ENCODE results near the gene TMEM128. TPM values are rescaled to one million over a fixed set of nuclear protein-coding genes. Genes with fewer than 3 reads are reported as not detected.

TMEM128 gene
- total and polyA plus RNA-seq, 2 of the 13 experiments (the other 11 are each of a cell fraction or from before 2014, with no cell fraction given), result 19.4 to 27.9 TPM

- POLR2A ChIA-PET, result no interaction called here
- intact Hi-C loops (cut with micrococcal nuclease; ENCODE audit: unreplicated experiment), result no loop called here
Measured at GRCh38 chr4:4206204-4206603, 41.8 kb downstream of the TMEM128 start.

More at GRCh38 chr4:4206204-4206603, 41.8 kb downstream of the TMEM128 start:
- peaks cover 0 to 15% of the 10 kb centered on the region in 2 experiments for H3K27me3 ChIP-seq (ENCODE audit: control insufficient read depth in 1 of 2, insufficient read depth in 2 of 2, low read length in 2 of 2)
- no peak overlapping the region for H3K4me2 ChIP-seq (ENCODE audit: low read depth, low read length)
- H3K27ac ChIP-seq (ENCODE audit: extremely low read length, insufficient read depth, low read length), result no peak overlapping the region
- no peaks in the 10 kb centered on the region for H3K79me2 ChIP-seq (ENCODE audit: insufficient read depth, low read length)
- H3K9ac ChIP-seq (ENCODE audit: insufficient read depth, low read depth, low read length), result no peak overlapping the region
- FAIRE-seq, result no peak
- no TSS peak for BruUV-seq (replicated peaks)
- H3K4me1 ChIP-seq (ENCODE audit: insufficient read depth, low read length), result peaks cover 9% of the 10 kb centered on the region
- no peak overlapping the region for H2AFZ ChIP-seq (ENCODE audit: low read length)
- ATAC-seq, result no peak
- CTCF ChIA-PET (ENCODE audit: low intra/inter-chr PET ratio, low total read pairs), result no interaction called here
- in situ Hi-C loops (cut with HindIII; ENCODE audit: extremely low pct_ligation_motif_present, low pct_unique_long_range_greater_than_20kb), result no loop called here
- TF ChIP-seq ZBED4 (CRISPR knock-in tag; IDR thresholded peaks at IDR 0.05; ENCODE audit: borderline replicate concordance) (no peak), ZIK1 (CRISPR knock-in tag; IDR thresholded peaks at IDR 0.05; ENCODE audit: borderline replicate concordance, low read depth) (no peak), ZNF263 (CRISPR knock-in tag; IDR thresholded peaks at IDR 0.05) (no peak), TMF1 (CRISPR knock-in tag; IDR thresholded peaks at IDR 0.05; ENCODE audit: low read depth) (no peak), TCF7 (IDR thresholded peaks at IDR 0.05; ENCODE audit: low read depth) (no peak), ZBTB25 (CRISPR knock-in tag; IDR thresholded peaks at IDR 0.05) (no peak), ZNF570 (CRISPR knock-in tag; IDR thresholded peaks at IDR 0.05; ENCODE audit: borderline replicate concordance) (no peak), ZNF749 (CRISPR knock-in tag; IDR thresholded peaks at IDR 0.05; ENCODE audit: borderline replicate concordance) (no peak), ELF3 (CRISPR knock-in tag; IDR thresholded peaks at IDR 0.05) (no peak), SMC3 (IDR thresholded peaks at IDR 0.05; ENCODE audit: low read length) (no peak), ZMAT3 (CRISPR knock-in tag; conservative IDR thresholded peaks at IDR 0.05) (no peak), PRPF4 (IDR thresholded peaks at IDR 0.05; ENCODE audit: low read depth, low read length, poor library complexity, severe bottlenecking) (no peak), SAP130 (CRISPR knock-in tag; IDR thresholded peaks at IDR 0.05; ENCODE audit: low read depth) (no peak), NFRKB (IDR thresholded peaks at IDR 0.05) (no peak), ATM (IDR thresholded peaks at IDR 0.05; ENCODE audit: borderline replicate concordance) (no peak), NFKBIZ (CRISPR knock-in tag; IDR thresholded peaks at IDR 0.05) (no peak), ESRRA (CRISPR knock-in tag; IDR thresholded peaks at IDR 0.05; ENCODE audit: low read depth) (no peak), MXD3 (CRISPR knock-in tag; IDR thresholded peaks at IDR 0.05) (no peak), ZNF672 (CRISPR knock-in tag; IDR thresholded peaks at IDR 0.05) (no peak), ZNF432 (CRISPR knock-in tag; IDR thresholded peaks at IDR 0.05; ENCODE audit: borderline replicate concordance) (no peak)
- no peaks in the 10 kb centered on the region for H3K9me3 ChIP-seq (ENCODE audit: low read length)
- no peak overlapping the region for H3K4me3 ChIP-seq (replicated peaks in 1 of 3; ENCODE audit: insufficient read depth in 1 of 3, low read depth in 2 of 3, low read length in 3 of 3)
- H3K36me3 ChIP-seq (replicated peaks in 1 of 2; ENCODE audit: control insufficient read depth in 1 of 2, insufficient read depth in 2 of 2, low read length in 2 of 2), result no peaks in the 10 kb centered on the region
- H4K20me1 ChIP-seq (ENCODE audit: insufficient read depth, low read length), result no peaks in the 10 kb centered on the region
- no peak for DNase-seq (ENCODE audit: low spot score)

Measured in HepG2 (cell line).